SKM-1 treated with dmso at 0.1 percent for 144 hours (cell line): Measurements from ENCODE around the gene CXorf58.
A peak's percentile ranks its signal among the peaks of the same experiment; 100 is the strongest.

Experiments used
- DNase-seq: peaks from one replicate; lab custom pipeline; 2025; ENCODE audit not compliant: unreplicated experiment; lab: John Stamatoyannopoulos, UW

The CXorf58 gene

DNA sequence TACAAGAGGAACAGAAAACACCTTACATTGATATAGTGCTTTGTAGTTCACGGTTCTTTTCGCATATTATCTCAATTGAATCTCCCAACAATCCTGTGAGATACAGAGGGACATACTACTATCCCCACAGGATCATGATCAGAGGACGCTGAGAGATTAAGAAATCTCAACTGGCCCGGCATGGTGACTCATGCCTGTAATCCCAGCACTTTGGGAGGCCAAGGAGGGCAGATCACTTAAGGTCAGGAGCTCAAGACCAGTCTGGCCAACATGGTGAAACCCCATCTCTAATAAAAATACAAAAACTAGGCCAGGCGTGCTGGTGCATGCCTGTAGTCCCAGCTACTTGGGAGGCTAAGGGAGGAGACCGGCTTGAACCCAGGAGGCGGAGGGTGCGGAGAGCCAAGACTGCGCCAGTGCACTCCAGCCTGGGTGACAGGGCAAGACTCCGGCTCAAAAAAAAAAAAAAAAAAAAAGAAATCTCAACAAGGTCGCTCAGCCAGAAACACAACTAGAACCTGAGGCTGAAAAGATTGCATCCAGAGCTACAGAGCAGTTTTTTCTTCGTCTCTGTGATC, 7.5 kb upstream of the CXorf58 start:
- DNase-seq: no peak

- DNase-seq: peak; percentile 63
Observed at GRCh38 chrX:23901060-23901459, 6.7 kb upstream of the CXorf58 start.

GRCh38 chrX:23901805-23902204, 6.0 kb upstream of the CXorf58 start:
- peak; percentile 72 for DNase-seq

DNA sequence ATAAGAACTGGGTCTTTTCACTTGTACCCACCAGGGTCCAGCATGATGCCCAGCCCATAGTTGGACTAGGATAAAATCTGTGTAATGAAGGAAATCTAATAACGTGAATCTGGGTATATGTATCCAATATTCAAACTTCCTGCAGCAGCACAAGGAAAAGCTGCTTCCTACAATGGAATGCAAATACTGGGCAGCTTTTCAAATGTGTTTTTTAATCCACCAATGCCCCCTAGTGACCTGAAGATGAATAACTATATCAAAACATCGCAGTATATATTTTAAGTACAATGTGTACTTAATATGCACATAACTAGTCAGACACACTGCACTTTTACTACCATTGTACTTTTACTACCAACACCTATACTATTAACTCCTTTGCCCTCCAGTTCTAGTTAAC, 5.4 kb upstream of the CXorf58 start:
- DNase-seq: no peak

GRCh38 chrX:23904096-23904495, 3.7 kb upstream of the CXorf58 start:
- no peak for DNase-seq

DNA sequence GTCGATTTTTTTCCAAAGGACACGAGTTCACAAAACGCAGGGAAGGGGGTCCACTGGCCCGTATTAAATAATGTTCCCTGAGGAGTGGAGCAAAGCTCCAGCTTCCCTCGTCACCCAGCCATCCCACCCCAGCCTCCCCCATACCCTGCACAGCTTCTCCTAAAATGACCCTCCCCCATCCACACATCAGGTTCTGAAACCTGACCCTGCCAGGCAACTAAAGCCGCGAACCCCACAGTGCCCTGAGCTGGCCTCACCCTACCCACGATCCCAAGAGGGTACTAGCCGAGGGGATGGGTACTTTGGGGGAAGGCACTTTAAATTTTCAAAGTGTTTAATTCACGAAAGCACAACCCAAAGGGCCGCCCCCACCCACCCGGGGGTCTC, 702 bp upstream of the CXorf58 start:
- DNase-seq: no peak

- DNase-seq: no peak
Observed at GRCh38 chrX:23908219-23909004, 606 bp downstream of the CXorf58 start.

DNA sequence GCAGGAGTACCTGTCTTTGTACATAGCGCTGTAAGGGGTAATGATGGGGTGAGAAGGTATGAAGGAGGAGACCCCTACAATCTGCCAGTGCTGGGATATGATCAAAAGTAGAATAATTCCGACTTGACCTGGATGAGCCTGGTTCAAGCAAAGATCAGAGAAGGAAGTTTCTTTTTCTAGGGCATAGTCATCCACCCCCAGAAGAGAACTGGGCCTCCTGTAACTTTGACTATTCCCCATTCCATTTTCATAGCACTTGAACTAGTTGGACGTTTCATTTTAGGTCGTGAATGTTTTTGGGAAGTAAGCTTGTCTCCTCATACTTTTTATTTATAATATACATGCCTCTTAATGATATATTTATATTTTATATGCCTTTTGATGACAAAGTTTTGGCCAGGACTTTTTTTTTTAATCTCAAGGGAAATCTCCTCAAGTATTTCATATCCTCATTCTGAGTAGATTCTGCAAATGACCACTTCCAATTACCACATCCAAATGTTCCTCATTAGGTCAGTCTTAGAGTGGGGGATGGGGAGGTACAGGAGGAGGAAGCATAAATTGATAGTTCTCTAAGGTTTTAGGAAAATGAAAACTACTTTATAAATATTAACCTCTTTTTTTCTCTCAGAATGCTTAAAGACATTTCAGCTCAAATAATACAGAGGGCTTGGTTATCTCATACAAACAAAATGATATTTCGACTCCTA, 3.5 kb downstream of the CXorf58 start:
- peak; percentile 11 for DNase-seq

GRCh38 chrX:23919148-23919547, 11.3 kb downstream of the CXorf58 start:
- DNase-seq: no peak

DNA sequence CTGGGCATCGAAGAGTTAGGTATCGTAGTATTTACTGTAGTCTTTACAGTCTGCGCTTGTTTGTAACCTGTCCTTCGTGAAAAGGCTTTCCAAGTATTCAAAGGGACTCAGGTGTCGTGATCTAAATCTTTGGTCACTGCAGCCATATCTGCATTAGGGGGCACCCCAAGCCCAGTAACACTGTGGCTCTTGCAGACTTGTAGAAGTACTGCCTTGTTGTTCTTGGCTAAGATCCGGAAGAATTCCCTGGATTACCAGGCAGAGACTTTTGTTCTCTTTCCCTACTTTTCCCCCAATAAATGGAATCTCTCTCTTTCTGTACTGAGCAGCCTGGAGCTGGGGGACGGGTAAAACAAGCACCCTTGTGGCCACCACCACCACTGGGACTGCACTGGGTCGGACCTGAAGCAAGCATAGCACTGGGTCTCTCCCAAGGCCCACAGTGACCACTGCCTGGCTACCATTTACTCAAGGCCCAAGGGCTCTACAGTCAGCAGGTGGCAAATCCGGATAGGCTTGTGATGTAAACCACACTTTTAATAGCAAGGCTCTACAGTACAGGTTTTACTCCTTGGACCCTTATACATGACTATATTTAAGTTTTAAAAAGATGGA, 12.0 kb downstream of the CXorf58 start:
- DNase-seq: no peak

DNA sequence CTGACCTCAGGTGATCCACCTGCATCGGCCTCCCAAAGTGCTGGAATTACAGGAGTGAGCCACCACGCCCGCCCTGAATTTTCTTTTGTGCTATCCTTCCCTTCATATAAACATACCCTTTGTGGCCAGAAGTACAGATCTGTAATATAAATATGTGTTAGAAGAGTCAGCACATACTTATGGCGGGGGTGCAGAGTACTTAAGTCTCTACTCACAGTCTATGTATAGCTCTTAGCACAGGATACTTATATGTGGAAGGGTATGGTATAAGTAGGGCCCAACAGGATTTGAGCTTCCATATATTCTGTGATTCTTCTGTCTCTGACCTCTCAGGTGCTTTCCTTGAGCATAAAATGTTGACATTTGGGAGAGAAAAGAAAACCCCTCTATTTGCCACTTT, 18.2 kb downstream of the CXorf58 start:
- DNase-seq: no peak

DNA sequence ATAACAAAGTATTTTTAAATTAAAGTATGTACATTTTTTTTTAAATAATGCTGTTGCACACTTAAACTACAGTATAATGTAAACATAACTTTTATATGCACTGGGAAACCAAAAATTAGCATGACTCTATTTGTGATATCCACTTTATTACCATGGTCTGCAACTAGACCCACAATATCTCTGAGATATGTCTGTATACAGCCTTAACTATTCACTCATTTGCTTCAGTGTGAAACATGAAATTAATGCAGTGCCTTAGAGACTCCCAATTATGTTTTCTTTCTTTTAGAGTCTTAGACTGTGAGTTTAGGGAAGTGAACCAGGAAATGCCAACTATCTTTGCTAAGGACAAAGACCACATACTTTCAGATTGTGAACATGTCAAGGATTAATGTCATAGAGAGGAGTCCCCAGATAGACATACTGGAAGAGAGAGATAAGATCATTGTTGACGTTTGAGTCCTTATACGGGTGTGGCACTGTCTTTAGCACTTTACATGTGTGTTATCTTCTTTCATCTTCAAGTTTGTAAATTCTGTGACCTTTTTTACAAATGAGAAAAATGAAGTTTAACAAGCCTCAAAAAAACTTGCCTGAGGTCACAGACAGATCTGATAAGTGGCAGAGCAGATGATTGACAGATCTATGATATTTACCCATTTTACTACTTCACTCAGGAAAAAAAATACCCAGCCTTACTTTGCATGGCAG, 23.2 kb downstream of the CXorf58 start:
- DNase-seq: no peak

DNA sequence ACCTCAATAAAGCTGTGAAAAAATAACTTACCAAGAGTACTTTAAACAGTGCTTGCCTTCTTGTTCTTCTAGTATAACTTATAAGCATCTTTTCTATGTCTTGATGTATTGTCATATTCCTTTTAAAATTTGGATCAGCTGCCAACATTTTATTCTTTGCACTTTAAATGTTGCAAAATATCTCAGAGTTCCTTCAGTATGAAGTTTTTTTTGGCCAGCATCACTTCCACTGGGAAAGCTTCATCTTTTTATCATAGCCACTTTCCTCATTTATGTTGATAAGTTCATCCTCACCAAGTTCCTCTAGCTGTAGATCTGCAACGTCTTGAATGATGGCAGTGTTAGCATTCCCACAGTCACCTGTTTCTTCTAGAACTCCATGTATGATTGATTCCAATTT, 24.2 kb downstream of the CXorf58 start:
- DNase-seq: no peak

- DNase-seq: no peak
Observed at GRCh38 chrX:23935106-23935505, 27.3 kb downstream of the CXorf58 start.

DNA sequence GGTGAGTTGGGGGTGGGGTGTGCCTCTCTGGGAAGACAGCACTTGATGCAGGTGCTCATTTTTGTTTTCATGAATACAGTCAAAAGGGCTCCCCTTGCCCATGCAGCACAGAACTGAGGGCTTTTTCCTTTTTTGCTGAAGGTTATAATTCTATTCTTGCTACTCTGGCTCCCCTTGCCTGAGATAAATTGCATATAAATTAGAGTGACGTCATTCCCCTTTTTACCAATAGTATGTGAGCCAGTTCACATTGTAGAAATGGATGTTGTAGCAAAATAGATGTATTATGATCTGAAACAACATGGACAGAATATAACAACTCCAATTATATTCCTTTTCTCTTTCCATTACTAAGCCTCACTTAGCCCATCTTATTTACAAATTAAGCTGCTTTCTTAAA, 28.4 kb downstream of the CXorf58 start:
- DNase-seq: no peak

GRCh38 chrX:23937100-23937499, 29.3 kb downstream of the CXorf58 start:
- no peak for DNase-seq

- no peak for DNase-seq
Observed at GRCh38 chrX:23938690-23939089, 30.9 kb downstream of the CXorf58 start.

DNA sequence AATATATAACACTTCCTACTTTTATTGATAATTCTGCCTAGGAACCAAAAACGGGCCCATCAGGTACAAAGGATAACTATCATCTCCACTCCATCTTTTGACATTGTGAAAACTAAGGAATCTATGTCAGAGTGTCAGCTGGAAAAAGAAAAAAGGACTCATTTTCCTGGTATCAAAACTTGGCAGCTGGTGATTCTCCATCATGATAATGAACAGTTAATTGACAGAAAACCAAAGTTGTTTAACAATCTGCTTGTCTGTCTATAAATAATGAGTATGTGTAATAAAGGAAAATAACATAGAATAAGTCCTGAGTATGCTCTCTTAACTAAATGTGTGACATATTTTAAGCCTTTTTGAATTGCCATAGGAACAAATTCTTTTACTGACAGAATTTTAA, 31.4 kb downstream of the CXorf58 start:
- no peak for DNase-seq

DNA sequence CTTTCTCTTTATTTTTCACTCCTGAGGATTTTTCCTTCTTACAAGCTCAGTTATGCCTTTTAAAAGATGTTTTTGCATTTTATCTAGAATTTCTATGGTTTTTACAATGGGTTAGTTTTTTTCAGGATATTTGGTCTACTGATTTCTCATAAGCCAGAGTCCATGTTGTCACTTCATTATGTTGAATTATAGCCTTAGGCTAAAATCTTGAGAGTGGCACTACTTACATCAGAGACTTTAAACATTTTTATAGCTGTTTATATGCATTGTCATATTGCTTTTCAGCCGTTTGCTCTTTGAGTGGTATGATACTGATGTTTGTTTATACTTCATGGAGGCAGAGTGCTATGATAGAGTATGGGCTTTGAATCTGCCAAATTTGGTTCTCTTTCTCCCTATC, 36.4 kb downstream of the CXorf58 start:
- no peak for DNase-seq

DNA sequence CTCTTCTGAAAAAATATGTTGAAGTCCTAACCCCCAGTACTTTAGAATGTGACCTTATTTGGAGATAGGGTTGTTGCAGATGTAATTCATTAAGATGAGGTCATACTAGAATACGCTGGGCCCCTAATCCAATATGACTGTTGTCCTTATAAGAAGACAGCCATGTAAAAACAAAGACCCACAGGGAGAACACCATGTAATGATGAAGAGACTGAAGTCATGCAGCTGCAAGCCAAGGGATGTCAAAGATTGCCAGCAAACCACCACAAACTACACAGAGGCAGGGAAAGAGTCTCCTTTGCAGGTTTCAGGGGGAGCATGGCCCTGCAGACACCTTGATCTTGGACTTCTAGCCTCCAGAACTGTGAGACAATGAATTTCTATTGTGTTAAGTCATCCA, 37.4 kb downstream of the CXorf58 start:
- DNase-seq: no peak

DNA sequence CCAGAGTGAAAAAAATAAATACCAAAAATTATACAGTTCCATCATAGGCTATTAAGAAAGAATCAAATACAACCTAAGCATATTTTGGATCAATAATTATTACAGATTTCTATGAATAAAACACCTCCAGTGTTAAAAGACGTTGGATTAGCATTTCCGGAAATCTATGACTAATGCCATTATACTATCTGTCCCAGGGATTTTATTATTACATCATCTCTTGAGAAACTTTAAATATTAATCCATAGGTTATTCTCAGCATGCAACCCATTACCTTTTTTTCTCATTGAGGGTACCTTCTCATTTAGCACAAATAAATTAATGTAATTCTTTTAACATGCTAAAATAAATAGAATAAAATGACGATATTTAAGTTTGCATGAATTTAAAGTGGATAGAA, 44.6 kb downstream of the CXorf58 start:
- DNase-seq: no peak
